ENCODE results near the gene VPS8. TPM values are rescaled to one million over a fixed set of nuclear protein-coding genes. Genes with fewer than 3 reads are reported as not detected.

VPS8 gene
- total and polyA plus RNA-seq, 2 of the 13 experiments (the other 11 are each of a cell fraction or from before 2014, with no cell fraction given), result 14.2 to 35.1 TPM

DNA sequence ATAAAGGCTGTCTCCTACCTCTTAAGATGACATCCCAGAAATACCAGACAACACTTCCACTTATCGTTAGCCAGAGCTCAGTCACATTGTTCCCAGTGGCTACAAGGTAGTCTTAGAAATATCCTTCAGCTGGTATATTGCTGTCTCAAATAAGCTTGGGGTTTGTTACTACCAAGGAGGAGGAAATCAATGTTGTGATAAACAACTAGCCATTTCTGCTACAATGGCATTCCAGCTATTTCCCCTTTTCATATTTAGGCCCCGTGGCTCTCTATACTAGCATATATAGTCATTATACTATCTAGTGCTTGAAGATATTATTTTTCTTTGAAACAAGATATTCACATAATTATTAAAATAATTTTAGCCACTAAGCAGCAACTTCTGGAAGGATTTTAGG, 56.5 kb downstream of the VPS8 start:
- ChIA-PET CTCF (ENCODE audit: low intra/inter-chr PET ratio, low total read pairs) (no interaction called here), POLR2A (no interaction called here)
- H2AFZ ChIP-seq (ENCODE audit: low read length), result no peak overlapping the region
- TF ChIP-seq SETDB1 (CRISPR knock-in tag; IDR thresholded peaks at IDR 0.05; ENCODE audit: borderline replicate concordance) (no peak), KMT2B (CRISPR knock-in tag; IDR thresholded peaks at IDR 0.05) (no peak), CENPT (CRISPR knock-in tag; IDR thresholded peaks at IDR 0.05; ENCODE audit: low read depth) (no peak), RBAK (CRISPR knock-in tag; IDR thresholded peaks at IDR 0.05) (no peak), ZFYVE20 (CRISPR knock-in tag; IDR thresholded peaks at IDR 0.05; ENCODE audit: borderline replicate concordance, low read depth) (no peak), EEA1 (CRISPR knock-in tag; IDR thresholded peaks at IDR 0.05; ENCODE audit: borderline replicate concordance) (no peak), ZFP1 (CRISPR knock-in tag; IDR thresholded peaks at IDR 0.05) (no peak), HOXA5 (CRISPR knock-in tag; IDR thresholded peaks at IDR 0.05) (no peak), RBM39 (IDR thresholded peaks at IDR 0.05; ENCODE audit: low read depth, low read length, poor library complexity, severe bottlenecking) (no peak), FIP1L1 (IDR thresholded peaks at IDR 0.05; ENCODE audit: borderline replicate concordance, insufficient read depth, low read depth, low read length) (no peak), SALL1 (CRISPR knock-in tag; IDR thresholded peaks at IDR 0.05) (no peak), ZNF841 (CRISPR knock-in tag; IDR thresholded peaks at IDR 0.05; ENCODE audit: borderline replicate concordance) (no peak), GPN1 (CRISPR knock-in tag; IDR thresholded peaks at IDR 0.05; ENCODE audit: borderline replicate concordance) (no peak)
- TF ChIP-seq, protein P1, sequence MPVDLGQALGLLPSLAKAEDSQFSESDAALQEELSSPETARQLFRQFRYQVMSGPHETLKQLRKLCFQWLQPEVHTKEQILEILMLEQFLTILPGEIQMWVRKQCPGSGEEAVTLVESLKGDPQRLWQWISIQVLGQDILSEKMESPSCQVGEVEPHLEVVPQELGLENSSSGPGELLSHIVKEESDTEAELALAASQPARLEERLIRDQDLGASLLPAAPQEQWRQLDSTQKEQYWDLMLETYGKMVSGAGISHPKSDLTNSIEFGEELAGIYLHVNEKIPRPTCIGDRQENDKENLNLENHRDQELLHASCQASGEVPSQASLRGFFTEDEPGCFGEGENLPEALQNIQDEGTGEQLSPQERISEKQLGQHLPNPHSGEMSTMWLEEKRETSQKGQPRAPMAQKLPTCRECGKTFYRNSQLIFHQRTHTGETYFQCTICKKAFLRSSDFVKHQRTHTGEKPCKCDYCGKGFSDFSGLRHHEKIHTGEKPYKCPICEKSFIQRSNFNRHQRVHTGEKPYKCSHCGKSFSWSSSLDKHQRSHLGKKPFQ (CRISPR knock-in tag; IDR thresholded peaks at IDR 0.05; ENCODE audit: insufficient replicate concordance), result no peak
- TF ChIP-seq, protein P2, sequence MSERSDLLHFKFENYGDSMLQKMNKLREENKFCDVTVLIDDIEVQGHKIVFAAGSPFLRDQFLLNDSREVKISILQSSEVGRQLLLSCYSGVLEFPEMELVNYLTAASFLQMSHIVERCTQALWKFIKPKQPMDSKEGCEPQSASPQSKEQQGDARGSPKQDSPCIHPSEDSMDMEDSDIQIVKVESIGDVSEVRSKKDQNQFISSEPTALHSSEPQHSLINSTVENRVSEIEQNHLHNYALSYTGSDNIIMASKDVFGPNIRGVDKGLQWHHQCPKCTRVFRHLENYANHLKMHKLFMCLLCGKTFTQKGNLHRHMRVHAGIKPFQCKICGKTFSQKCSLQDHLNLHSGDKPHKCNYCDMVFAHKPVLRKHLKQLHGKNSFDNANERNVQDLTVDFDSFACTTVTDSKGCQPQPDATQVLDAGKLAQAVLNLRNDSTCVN (CRISPR knock-in tag; IDR thresholded peaks at IDR 0.05; ENCODE audit: borderline replicate concordance), result no peak
- DNase-seq (ENCODE audit: low spot score), result no peak
- no peak overlapping the region for H3K4me2 ChIP-seq (ENCODE audit: low read depth, low read length)
- in situ Hi-C loops (cut with HindIII; ENCODE audit: extremely low pct_ligation_motif_present, low pct_unique_long_range_greater_than_20kb), result no loop called here
- no peak overlapping the region for H3K4me3 ChIP-seq (replicated peaks in 1 of 3; ENCODE audit: insufficient read depth in 1 of 3, low read depth in 2 of 3, low read length in 3 of 3)
- H3K27me3 ChIP-seq (ENCODE audit: control insufficient read depth in 1 of 2, insufficient read depth in 2 of 2, low read length in 2 of 2), result no peaks in the 10 kb centered on the region
- no peaks in the 10 kb centered on the region for H4K20me1 ChIP-seq (ENCODE audit: insufficient read depth, low read length)
- no peaks in the 10 kb centered on the region for H3K9me3 ChIP-seq (ENCODE audit: low read length)
- H3K9ac ChIP-seq (ENCODE audit: insufficient read depth, low read depth, low read length), result no peak overlapping the region
- H3K36me3 ChIP-seq (replicated peaks in 1 of 2; ENCODE audit: control insufficient read depth in 1 of 2, insufficient read depth in 2 of 2, low read length in 2 of 2), result peaks cover 4 to 28% of the 10 kb centered on the region in 2 experiments; a peak in 3 of 5 replicates
- no TSS peak for BruUV-seq (replicated peaks)
- no peak for FAIRE-seq
- no peak overlapping the region for H3K27ac ChIP-seq (ENCODE audit: extremely low read length, insufficient read depth, low read length)
- intact Hi-C loops (cut with micrococcal nuclease; ENCODE audit: unreplicated experiment), result no loop called here
- no peaks in the 10 kb centered on the region for H3K4me1 ChIP-seq (ENCODE audit: insufficient read depth, low read length)
- H3K79me2 ChIP-seq (ENCODE audit: insufficient read depth, low read length), result no peaks in the 10 kb centered on the region
- no peak for ATAC-seq
- WGBS (ENCODE audit: low lambda C conversion rate), result 96% methylated on average over 2 of the region's 2 CpGs

Measured in HepG2 (cell line).